ENCODE data around the gene APMAP.

Gene APMAP

DNA sequence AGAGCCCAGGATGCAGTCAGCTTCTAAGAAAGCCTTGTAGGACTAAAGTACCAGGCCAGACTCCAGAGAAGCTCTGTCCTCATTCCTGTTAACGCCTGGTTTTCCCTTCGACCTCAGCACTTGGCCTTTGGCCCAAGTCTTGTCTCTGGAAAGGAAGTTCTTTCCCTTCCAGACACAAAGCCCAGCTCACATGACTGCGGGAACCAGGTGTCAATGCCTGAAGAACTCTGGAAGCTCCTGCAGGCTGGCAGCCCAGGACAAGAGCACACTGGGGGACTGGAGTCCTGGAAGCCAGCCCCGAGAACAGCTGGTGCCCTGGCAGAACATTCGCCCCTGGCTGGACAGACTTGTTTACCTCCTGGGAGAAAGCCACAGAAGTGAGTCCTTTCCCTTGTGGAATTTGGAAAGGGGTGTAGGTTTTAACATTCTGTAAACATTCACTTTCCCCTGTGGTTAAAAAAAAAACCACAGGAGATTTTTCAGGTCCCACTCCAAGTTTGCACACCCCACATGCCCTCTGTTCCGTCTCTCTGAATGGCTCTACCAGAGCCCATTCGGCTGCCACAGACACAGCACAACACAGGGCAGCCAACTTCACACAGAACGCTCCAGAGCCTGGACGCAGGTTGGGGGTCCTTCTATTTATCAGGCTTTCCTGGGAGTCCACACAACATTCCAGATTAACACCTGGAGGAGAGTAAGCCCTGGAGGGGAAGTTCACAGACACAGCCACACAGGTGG lies 47.3 kb upstream of the APMAP start:
- no peaks in the 10 kb centered on the region for H3K36me3 ChIP-seq (replicated peaks; ENCODE audit: insufficient read depth, low read length)
- H3K27ac ChIP-seq (ENCODE audit: low read length) = no peak overlapping the region
- DNase-seq = no peak
- H3K9ac ChIP-seq (ENCODE audit: low read length) = no peak overlapping the region
- H3K27me3 ChIP-seq (replicated peaks; ENCODE audit: insufficient read depth, low read length) = no peaks in the 10 kb centered on the region
- TF ChIP-seq EZH2 (optimal IDR thresholded peaks at IDR 0.05; ENCODE audit: low read depth, low read length) = no peak
- TF ChIP-seq, protein P1, sequence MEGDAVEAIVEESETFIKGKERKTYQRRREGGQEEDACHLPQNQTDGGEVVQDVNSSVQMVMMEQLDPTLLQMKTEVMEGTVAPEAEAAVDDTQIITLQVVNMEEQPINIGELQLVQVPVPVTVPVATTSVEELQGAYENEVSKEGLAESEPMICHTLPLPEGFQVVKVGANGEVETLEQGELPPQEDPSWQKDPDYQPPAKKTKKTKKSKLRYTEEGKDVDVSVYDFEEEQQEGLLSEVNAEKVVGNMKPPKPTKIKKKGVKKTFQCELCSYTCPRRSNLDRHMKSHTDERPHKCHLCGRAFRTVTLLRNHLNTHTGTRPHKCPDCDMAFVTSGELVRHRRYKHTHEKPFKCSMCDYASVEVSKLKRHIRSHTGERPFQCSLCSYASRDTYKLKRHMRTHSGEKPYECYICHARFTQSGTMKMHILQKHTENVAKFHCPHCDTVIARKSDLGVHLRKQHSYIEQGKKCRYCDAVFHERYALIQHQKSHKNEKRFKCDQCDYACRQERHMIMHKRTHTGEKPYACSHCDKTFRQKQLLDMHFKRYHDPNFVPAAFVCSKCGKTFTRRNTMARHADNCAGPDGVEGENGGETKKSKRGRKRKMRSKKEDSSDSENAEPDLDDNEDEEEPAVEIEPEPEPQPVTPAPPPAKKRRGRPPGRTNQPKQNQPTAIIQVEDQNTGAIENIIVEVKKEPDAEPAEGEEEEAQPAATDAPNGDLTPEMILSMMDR (IDR thresholded peaks at IDR 0.05; ENCODE audit: low read length) = no peak
- no peak for TF ChIP-seq EZH2phosphoT487 (IDR thresholded peaks at IDR 0.05; ENCODE audit: low read length)
- peaks cover 35% of the 10 kb centered on the region for H3K4me1 ChIP-seq (ENCODE audit: low read length)
- H3K4me2 ChIP-seq (ENCODE audit: low read depth, low read length) = no peak overlapping the region
- H2AFZ ChIP-seq (ENCODE audit: low read length) = no peak overlapping the region
- H3F3A ChIP-seq (ENCODE audit: insufficient read depth, low read length) = peaks cover 16% of the 10 kb centered on the region
- no peaks in the 10 kb centered on the region for H3K9me2 ChIP-seq (replicated peaks; ENCODE audit: insufficient read depth, low read length)
- no peak overlapping the region for H3K4me3 ChIP-seq (ENCODE audit: low read length)
- H4K20me1 ChIP-seq (ENCODE audit: insufficient read depth, low read length) = no peaks in the 10 kb centered on the region
- H3K9me3 ChIP-seq (replicated peaks; ENCODE audit: insufficient read depth, low read length) = no peaks in the 10 kb centered on the region
- peaks cover 87% of the 10 kb centered on the region for H3K79me2 ChIP-seq (ENCODE audit: low read length)

DNA sequence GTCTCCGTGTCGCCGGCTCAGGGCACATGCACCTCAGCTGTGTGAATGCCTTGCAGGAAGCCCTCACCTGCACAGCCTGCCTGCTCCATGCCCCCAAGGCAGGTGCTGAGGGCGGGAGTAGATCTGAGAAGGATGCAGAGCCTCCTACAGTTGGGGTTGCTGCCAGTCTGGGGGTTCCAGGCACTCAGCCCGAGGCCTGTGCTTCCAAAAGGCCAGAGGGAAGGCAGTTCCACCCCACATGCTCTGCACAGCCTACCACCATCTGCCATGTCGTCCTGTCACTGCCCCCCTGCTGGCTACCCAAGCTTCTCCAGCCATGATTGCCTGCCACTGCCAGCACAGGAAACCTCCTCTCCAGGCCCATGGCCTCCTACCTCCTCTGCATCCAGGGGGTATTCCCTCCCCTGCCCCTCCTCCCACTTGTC lies 46.1 kb upstream of the APMAP start:
- no peak overlapping the region for H3K27ac ChIP-seq (ENCODE audit: low read length)

GRCh38 chr20:25038103-25038410 lies 45.5 kb upstream of the APMAP start:
- no peak for DNase-seq
- peak overlapping the region; percentile 81; the same call in 1 of the 2 replicates for H3K4me2 ChIP-seq (ENCODE audit: low read depth, low read length)

More for the DNA sequence above, 46.1 kb upstream of the APMAP start:
- no peaks in the 10 kb centered on the region for H4K20me1 ChIP-seq (ENCODE audit: insufficient read depth, low read length)
- H3K9me2 ChIP-seq (replicated peaks; ENCODE audit: insufficient read depth, low read length) = no peaks in the 10 kb centered on the region
- 0 out of 2 replicates have a peak overlapping the region, but pooled peaks have one; percentile 11 for H3K4me2 ChIP-seq (ENCODE audit: low read depth, low read length)
- H3K4me3 ChIP-seq (ENCODE audit: low read length) = no peak overlapping the region
- H3K9ac ChIP-seq (ENCODE audit: low read length) = no peak overlapping the region
- no peak for DNase-seq
- H3K9me3 ChIP-seq (replicated peaks; ENCODE audit: insufficient read depth, low read length) = no peaks in the 10 kb centered on the region
- no peaks in the 10 kb centered on the region for H3K27me3 ChIP-seq (replicated peaks; ENCODE audit: insufficient read depth, low read length)
- peaks cover 36% of the 10 kb centered on the region for H3K4me1 ChIP-seq (ENCODE audit: low read length)
- H3F3A ChIP-seq (ENCODE audit: insufficient read depth, low read length) = peaks cover 16% of the 10 kb centered on the region
- H3K36me3 ChIP-seq (replicated peaks; ENCODE audit: insufficient read depth, low read length) = no peaks in the 10 kb centered on the region
- H3K79me2 ChIP-seq (ENCODE audit: low read length) = peaks cover 85% of the 10 kb centered on the region
- TF ChIP-seq EZH2phosphoT487 (IDR thresholded peaks at IDR 0.05; ENCODE audit: low read length) (no peak), EZH2 (optimal IDR thresholded peaks at IDR 0.05; ENCODE audit: low read depth, low read length) (no peak)
- TF ChIP-seq, protein P1 (IDR thresholded peaks at IDR 0.05; ENCODE audit: low read length) = no peak
- H2AFZ ChIP-seq (ENCODE audit: low read length) = no peak overlapping the region

More at GRCh38 chr20:25038103-25038410, 45.5 kb upstream of the APMAP start:
- no peaks in the 10 kb centered on the region for H3K9me3 ChIP-seq (replicated peaks; ENCODE audit: insufficient read depth, low read length)
- H3K9ac ChIP-seq (ENCODE audit: low read length) = no peak overlapping the region
- H4K20me1 ChIP-seq (ENCODE audit: insufficient read depth, low read length) = no peaks in the 10 kb centered on the region
- H3K79me2 ChIP-seq (ENCODE audit: low read length) = peaks cover 85% of the 10 kb centered on the region
- H3K27me3 ChIP-seq (replicated peaks; ENCODE audit: insufficient read depth, low read length) = no peaks in the 10 kb centered on the region
- H3F3A ChIP-seq (ENCODE audit: insufficient read depth, low read length) = peaks cover 16% of the 10 kb centered on the region
- no peak overlapping the region for H2AFZ ChIP-seq (ENCODE audit: low read length)
- TF ChIP-seq EZH2 (optimal IDR thresholded peaks at IDR 0.05; ENCODE audit: low read depth, low read length) = no peak
- TF ChIP-seq EZH2phosphoT487 (IDR thresholded peaks at IDR 0.05; ENCODE audit: low read length) = no peak
- no peaks in the 10 kb centered on the region for H3K9me2 ChIP-seq (replicated peaks; ENCODE audit: insufficient read depth, low read length)
- H3K27ac ChIP-seq (ENCODE audit: low read length) = peak overlapping the region; percentile 66; the same call in 1 of the 2 replicates
- no peak overlapping the region for H3K4me3 ChIP-seq (ENCODE audit: low read length)
- no peaks in the 10 kb centered on the region for H3K36me3 ChIP-seq (replicated peaks; ENCODE audit: insufficient read depth, low read length)
- H3K4me1 ChIP-seq (ENCODE audit: low read length) = peaks cover 41% of the 10 kb centered on the region
